PC-9 (cell line): ENCODE results near the gene ERAP2.

Source experiments
- CTCF ChIP-seq: fragments of 200-600 bp; sonication (generic); conservative IDR thresholded peaks from 2 replicates; pipeline ENCODE4 v1.6.1; 2017; ENCODE audit warnings: mixed run types, antibody characterized with exemption, mild to moderate bottlenecking, moderate library complexity
- EZH2 ChIP-seq: fragments of 200-600 bp; sonication (generic); IDR thresholded peaks from 2 replicates; pipeline ENCODE4 v1.8.0; 2017; ENCODE audit warnings: antibody characterized with exemption, low read depth

- TF ChIP-seq CTCF, result no peak
- no peak for TF ChIP-seq EZH2
These were observed 33.2 kb upstream of the ERAP2 start for GRCh38 chr5:96843140-96843539.
